SW480 (cell line): ENCODE measurements around the gene PDZD2.
"Not testable (repeated sequence)": the region's sequence is repeated elsewhere in the genome, so short reads cannot be mapped to it uniquely, and the experiment has no call there.

Source experiments
- DNase-seq: peaks from one replicate; pipeline ENCODE4 v3.0.0-alpha.2; 2016; ENCODE audit warnings: low spot score

Gene PDZD2

DNA sequence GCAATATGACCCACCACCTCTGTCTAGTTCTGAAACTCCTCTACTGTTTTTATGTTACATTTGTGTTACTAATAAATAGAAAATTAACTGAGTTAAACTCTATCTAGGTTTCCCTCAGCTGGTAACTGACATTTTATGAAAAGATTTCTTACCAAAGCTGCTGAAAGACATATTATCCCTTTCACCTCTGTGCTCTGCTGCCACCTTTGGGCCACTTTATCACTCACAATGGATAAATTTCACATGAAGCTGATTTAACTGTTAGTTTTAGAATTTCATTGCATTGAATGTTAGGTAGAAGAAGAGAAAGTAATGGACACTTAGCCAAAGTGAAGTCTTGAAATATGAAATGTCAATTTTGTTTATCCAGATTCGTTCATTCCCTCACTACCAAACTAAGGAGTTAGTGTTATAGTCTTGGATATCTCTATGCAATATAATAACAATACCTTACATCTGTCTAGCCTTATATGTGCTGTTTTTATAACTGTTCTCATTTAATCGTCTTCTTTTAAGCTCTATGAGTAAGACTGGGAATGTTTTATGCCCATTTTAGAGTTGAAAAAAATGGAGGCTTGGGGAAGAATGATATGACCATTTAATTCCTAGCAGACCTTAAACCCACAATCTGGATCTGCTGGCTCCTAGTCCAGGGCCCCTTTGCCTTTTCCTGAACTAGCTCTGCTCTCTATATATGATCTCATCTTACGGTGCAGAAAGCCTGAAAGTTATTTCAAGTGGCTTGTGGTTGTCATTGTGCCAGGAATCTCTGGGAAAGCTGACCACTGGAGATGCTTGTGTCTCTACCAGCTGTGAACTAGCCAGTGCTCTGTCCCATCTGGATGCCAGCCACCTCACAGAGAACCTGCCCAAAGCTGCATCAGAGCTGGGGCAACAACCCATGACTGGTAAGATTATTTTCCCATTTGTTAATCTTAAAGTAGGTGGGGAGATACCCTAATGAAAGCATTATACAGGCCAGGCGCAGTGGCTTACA, 438.1 kb downstream of the PDZD2 start:
- DNase-seq = peak; percentile 46

DNA sequence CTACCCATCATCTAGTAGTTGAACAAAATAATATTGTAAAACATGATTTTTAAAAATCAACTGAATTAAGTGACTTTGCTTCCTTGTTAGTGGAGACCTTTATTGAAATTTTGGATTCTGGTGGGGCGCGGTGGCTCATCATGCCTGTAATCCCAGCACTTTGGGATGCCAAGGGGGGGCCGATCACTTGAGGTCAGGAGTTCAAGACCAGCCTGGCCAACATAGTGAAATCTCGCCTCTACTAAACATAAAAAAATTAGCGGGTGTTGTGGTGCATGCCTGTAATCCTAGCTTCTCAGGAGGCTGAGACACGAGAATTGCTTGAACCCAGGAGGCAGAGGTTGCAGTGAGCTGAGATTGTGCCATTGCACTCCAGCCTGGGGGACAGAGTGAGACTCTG, 439.9 kb downstream of the PDZD2 start:
- not testable (repeated sequence) for DNase-seq

DNA sequence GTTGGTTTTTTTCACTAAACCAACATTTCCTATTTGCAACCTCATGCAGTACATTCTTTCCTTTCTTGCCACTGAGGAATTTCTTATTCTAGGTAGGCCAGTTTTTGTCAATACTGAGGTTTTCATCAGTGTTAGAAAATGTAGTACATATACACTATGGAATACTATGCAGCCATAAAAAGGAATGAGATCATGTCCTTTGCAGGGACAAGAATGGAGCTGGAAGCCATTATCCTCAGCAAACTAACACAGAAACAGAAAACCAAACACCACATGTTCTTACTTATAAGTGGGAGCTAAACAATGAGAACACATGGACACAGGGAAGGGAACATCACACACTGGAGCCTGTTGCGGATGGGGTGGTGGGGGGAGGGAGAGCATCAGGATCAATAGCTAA, 441.6 kb downstream of the PDZD2 start:
- not testable (repeated sequence) for DNase-seq

DNA sequence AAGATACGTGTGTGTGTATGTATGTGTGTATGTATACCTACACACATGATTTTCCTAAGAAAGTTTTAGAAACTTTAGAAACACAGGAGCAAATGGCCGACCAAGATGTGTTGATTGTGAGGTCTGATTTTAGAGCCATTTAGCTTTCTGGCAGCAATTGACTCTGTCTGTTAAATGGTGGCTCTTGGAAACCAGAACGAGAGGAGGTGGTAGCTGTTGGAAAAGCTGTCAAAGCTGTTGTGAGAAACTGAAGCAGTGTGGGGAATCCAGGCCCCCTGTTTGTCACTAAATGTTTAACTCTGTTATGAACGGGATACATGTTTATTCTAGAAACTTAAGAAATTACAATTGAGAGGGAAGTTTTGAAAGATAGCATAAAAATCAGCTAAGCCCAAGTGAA, 443.8 kb downstream of the PDZD2 start:
- no peak for DNase-seq

DNA sequence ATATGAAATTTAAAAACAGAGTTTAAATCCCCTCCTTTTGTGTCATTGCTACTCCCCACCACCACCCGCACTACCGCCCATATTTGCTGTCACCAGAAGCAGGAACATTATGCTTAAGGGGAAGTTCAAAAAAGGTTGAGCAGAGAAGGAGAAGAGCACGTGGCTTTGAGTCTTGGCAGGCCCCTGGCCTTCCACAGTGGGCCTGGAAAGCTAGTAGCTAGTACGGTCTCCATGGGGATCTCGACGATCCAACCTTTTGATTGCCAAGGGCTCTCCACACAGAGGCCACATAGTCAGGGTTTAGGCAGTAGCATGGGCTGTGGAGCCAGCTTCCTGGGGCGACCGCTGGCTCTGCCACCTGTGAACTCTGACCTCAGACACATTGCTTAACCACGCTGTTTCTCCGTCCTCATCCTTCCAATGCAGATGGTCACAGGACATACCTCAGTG, 445.1 kb downstream of the PDZD2 start:
- no peak for DNase-seq

DNA sequence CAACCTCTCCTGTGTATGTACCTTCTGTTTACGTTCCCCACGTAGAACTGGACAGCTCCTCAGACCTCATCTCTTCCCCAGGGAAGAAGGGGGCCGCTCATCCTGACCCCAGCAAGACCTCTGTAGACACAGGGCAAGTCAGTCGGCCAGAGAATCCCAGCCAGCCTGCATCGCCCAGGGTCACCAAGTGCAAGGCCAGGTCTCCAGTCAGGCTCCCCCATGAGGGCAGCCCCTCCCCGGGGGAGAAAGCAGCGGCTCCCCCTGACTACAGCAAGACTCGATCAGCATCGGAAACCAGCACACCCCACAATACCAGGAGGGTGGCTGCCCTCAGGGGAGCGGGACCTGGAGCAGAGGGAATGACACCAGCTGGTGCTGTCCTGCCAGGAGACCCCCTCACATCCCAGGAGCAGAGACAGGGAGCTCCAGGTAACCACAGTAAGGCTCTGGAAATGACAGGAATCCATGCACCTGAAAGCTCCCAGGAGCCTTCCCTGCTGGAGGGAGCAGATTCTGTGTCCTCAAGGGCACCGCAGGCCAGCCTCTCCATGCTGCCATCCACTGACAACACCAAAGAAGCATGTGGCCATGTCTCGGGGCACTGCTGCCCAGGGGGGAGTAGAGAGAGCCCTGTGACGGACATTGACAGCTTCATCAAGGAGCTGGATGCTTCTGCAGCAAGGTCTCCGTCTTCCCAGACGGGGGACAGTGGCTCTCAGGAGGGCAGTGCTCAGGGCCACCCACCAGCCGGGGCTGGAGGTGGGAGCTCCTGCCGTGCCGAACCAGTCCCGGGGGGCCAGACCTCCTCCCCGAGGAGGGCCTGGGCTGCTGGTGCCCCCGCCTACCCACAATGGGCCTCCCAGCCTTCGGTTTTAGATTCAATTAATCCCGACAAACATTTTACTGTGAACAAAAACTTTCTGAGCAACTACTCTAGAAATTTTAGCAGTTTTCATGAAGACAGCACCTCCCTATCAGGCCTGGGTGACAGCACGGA, 448.5 kb downstream of the PDZD2 start:
- no peak for DNase-seq

DNA sequence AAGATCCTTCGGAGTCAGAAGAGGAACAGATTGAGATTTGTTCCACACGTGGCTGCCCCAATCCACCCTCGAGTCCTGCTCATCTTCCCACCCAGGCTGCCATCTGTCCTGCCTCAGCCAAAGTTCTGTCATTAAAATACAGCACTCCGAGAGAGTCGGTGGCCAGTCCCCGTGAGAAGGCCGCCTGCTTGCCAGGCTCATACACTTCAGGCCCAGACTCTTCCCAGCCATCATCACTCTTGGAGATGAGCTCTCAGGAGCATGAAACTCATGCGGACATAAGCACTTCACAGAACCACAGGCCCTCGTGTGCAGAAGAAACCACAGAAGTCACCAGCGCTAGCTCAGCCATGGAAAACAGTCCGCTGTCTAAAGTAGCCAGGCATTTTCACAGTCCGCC, 449.3 kb downstream of the PDZD2 start:
- no peak for DNase-seq

DNA sequence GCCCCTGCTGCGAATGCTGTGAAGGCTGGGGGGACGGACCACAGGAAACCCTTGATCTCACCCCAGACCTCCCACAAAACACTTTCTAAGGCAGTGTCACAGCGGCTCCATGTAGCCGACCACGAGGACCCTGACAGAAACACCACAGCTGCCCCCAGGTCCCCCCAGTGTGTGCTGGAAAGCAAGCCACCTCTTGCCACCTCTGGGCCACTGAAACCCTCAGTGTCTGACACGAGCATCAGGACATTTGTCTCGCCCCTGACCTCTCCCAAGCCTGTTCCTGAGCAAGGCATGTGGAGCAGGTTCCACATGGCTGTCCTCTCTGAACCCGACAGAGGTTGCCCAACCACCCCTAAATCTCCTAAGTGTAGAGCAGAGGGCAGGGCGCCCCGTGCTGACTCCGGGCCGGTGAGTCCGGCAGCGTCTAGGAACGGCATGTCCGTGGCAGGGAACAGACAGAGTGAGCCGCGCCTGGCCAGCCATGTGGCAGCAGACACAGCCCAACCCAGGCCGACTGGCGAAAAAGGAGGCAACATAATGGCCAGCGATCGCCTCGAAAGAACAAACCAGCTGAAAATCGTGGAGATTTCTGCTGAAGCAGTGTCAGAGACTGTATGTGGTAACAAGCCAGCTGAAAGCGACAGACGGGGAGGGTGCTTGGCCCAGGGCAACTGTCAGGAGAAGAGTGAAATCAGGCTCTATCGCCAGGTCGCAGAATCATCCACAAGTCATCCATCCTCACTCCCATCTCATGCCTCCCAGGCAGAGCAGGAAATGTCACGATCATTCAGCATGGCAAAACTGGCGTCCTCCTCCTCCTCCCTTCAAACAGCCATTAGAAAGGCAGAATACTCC, 450.4 kb downstream of the PDZD2 start:
- no peak for DNase-seq

DNA sequence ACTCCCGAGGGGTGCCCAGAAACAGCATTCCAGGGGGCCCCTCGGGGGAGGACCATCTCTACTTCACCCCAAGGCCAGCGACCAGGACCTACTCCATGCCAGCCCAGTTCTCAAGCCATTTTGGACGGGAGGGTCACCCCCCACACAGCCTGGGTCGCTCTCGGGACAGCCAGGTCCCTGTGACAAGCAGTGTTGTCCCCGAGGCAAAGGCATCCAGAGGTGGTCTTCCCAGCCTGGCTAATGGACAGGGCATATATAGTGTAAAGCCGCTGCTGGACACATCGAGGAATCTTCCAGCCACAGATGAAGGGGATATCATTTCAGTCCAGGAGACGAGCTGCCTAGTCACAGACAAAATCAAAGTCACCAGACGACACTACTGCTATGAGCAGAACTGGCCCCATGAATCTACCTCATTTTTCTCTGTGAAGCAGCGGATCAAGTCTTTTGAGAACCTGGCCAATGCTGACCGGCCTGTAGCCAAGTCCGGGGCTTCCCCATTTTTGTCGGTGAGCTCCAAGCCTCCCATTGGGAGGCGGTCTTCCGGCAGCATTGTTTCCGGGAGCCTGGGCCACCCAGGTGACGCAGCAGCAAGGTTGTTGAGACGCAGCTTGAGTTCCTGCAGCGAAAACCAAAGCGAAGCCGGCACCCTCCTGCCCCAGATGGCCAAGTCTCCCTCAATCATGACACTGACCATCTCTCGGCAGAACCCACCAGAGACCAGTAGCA, 451.3 kb downstream of the PDZD2 start:
- DNase-seq = no peak

DNA sequence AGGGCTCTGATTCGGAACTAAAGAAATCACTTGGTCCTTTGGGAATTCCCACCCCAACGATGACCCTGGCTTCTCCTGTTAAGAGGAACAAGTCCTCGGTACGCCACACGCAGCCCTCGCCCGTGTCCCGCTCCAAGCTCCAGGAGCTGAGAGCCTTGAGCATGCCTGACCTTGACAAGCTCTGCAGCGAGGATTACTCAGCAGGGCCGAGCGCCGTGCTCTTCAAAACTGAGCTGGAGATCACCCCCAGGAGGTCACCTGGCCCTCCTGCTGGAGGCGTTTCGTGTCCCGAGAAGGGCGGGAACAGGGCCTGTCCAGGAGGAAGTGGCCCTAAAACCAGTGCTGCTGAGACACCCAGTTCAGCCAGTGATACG, 451.8 kb downstream of the PDZD2 start:
- no peak for DNase-seq

DNA sequence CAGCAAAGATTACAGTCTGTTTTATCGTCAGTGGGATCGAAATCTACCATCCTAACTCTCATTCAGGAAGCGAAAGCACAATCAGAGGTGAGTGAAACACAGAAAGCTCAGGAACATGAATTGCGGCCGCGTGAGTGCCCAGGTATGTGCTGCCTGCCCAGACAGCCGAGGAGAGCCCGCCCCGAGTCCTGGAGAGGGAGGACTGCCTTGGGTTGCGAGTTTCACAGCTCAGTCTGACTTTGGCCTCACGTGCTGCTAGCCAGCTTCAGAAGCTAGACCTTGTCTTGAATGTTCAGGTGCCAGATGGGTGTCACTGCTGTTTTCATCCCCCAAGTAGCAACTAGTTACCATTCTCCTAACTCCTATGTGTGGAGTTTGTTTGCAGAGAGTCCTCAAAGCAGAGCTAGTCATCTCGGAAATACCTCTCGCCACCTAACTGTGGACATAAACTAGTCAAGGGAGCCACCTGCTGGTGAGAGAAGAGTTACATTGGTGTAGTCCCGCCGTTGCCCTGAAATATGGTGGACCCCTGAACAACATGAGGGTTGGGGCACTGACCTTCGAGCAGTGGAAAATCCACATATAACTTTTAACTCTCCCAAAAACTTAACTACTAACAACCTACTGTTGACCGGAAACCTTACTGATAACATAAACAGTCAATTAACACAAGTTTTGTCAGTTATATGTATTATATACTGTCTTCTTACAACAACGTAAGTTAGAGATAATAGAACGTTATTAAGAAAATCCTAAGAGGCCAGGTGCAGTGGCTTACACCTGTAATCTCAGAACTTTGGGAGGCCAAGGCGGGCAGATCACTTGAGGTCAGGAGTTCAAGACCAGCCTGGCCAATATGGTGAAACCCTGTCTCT, 454.2 kb downstream of the PDZD2 start:
- peak; percentile 72 for DNase-seq

DNA sequence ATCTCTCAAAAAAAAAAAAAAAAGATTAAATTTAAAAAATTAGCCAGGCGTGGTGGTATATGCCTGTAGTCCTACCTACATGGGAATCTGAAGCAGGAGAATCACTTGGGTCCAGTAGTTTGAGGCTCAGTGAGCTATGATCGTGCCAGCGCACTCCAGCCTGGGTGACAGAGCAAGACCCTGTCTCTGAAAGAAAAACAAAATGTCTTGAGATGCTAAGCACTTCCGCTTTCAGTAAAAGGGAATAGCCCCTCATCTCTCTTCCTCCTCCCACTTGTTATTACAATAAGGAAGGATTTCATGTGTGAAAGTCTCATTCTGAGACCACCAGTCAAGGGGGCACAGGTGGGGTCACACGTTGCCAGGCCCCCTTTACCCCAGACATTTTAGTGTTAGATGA, 455.8 kb downstream of the PDZD2 start:
- DNase-seq = no peak

DNA sequence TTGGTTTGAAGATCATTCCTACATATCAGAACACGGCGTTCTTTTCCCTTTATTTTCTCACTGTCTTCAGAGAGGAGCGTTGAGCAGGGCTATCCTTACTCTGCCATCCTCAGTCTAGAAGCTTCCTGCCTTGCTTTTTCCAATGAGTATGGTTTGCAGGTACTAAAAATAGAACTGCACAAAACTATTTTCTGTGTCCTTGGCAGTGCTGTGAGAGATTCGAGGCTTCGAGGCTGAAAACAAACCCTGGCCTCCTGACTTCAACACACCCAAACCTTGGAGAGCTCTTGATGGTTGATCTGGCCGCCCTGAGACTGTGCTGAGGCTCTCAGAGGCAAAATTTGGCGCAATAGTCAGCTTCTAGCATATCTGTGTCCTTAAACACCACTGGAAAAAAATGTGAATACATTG, 456.3 kb downstream of the PDZD2 start:
- DNase-seq = no peak

DNA sequence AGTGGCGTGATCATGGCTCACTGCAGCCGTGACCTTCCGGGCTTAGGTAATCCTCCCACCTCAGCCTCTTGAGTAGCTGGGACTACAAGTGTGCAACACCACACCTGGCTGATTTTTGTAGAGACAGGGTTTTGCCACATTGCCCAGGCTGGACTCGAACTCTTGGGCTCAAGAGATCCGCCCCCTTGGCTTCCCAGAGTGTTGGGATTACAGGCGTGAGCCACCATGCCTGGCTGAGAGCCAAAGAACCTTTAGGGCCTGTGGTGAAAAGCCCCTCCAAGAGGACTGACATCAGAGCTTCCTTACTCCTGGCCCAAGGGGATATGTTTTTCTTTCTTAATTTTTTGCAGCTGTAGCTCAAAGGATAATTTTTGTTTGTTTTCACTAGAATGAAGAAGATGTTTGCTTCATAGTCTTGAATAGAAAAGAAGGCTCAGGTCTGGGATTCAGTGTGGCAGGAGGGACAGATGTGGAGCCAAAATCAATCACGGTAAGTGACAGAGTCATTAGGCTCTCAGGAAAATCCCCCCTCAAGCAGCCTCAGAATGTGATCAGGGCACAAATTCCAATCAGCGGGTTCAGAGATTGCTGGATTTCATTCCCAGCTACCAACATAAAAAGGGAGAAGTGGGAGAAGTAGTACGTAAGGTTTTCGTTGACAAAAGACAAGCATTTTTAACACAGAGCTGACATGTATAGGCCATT, 458.1 kb downstream of the PDZD2 start:
- DNase-seq = no peak

DNA sequence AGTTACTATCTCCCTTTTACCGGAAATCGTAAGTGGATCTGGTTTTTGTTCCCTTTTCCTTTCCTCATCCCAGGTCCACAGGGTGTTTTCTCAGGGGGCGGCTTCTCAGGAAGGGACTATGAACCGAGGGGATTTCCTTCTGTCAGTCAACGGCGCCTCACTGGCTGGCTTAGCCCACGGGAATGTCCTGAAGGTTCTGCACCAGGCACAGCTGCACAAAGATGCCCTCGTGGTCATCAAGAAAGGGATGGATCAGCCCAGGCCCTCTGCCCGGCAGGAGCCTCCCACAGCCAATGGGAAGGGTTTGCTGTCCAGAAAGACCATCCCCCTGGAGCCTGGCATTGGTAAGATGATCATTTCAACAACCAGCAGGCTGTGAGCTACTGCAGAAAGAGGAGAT, 459.4 kb downstream of the PDZD2 start:
- DNase-seq = no peak

DNA sequence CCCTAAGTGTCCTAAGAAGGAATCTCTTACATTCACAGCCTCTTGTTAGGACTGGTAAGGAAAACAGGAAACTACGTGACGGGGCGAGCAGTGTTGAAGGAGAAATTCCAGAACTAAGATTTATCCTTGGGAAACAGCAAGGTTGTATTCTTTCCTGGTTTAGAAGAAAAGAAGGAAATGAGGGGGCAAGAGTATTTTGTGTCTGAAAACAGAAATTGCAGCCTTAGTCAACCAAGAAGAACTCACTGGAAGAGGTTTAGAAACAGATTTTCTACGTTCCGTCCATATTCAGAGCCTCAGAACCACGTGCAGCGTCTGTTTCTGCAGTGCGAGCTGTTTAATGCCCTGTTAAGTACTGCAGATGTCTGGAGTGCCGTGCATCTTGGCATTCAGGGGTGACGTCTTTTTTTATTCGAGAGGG, 460.0 kb downstream of the PDZD2 start:
- DNase-seq = no peak

DNA sequence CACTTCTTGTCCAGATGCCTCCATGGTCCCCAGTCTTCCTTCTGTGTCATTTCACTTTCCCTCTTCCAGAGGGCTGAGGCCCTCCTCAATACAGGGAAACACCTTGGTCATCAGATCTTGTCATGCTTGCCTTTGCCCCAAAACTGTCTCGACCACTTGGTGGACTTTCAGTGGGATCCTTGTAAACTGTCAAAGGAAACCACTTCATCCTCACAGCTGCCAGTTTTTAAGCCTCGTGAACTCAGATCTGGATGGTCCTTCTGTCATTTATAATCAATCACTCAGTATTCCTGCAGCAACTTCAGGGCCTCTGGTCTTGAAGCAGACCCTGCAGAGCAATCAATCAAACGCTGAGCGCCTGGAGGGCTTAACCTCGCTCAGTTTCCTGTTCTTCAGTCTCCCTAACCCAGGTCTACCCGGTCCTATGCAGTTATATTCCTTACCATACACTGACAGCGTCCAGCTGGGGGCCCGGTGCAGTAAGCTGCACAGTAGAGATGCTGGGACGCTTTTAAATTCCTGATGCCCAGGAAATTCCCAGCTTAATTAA, 460.6 kb downstream of the PDZD2 start:
- DNase-seq = no peak

DNA sequence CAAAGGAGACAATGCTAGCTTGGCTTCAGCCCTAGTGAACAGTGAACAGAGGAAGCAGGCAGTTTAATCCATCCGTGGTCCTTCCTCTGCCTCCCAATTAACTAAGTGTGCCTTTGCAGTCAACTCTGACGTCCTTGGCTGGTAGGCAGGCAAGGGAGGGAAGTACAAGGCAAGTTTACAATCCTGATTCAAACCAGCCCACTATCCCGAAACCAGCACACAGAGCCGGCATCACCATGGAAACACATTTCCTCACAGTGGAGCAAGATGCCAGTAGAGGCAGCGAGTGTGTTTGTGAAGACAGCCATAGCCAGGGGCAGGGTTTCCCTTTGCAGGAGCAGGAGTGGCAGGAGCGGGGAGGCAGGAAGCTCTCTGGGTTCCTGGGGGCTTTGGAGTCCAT, 461.3 kb downstream of the PDZD2 start:
- no peak for DNase-seq

DNA sequence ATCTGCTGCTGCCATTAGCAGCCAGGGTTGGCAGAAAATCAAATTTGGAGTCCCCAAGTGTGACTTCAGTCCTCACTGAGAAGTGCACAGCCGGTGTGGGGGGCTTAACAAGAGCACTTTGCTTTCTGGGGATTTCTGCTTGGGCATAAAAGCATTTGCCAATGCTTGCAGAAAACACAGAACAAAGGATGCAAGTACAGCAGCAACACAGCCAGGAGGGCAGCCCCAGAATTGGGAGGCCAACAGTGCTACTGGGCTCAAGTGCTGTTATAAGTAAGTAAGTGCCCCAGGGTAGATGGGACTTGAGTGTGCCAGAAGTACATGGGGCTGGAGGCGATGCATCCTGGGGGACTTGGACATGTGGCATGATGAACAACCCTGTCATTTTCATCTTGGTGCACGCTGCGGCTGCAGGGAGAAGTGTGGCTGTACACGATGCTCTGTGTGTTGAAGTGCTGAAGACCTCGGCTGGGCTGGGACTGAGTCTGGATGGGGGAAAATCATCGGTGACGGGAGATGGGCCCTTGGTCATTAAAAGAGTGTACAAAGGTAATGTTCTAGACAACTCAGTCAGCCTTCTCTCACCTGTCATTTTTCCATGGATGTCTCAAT, 461.9 kb downstream of the PDZD2 start:
- no peak for DNase-seq
